H9 (cell line): Measurements from ENCODE around the gene MTMR3. TPM values are rescaled to one million over a fixed set of nuclear protein-coding genes. Genes with fewer than 3 reads are reported as not detected.
A peak's percentile ranks its signal among the peaks of the same experiment; 100 is the strongest.

ENCODE experiments used
- DNase-seq: peaks from one replicate; pipeline ENCODE4 v3.0.0-alpha.2; 2017
- H2AFZ ChIP-seq: one replicate; pipeline ENCODE4 v1.6.1; 2013; ENCODE audit warnings: mild to moderate bottlenecking, low read length, control low read depth, moderate library complexity
- H2AK5ac ChIP-seq: 2 replicates; pipeline ENCODE4 v1.6.1; 2013; ENCODE audit warnings: low read length, control low read depth, mixed read lengths; ENCODE audit not compliant: insufficient read length
- H2BK120ac ChIP-seq: one replicate; pipeline ENCODE4 v1.6.1; 2013; ENCODE audit warnings: low read depth, mild to moderate bottlenecking, low read length, control low read depth, inconsistent platforms; ENCODE audit not compliant: poor library complexity, severe bottlenecking
- H2BK12ac ChIP-seq: 2 replicates; pipeline ENCODE4 v1.6.1; 2013; ENCODE audit warnings: low read length, control low read depth, mixed read lengths, low read depth; ENCODE audit not compliant: insufficient read length
- H2BK15ac ChIP-seq: 2 replicates; pipeline ENCODE4 v1.6.1; 2013; ENCODE audit warnings: low read depth, low read length, control low read depth
- H2BK20ac ChIP-seq: one replicate; pipeline ENCODE4 v1.6.1; 2013; ENCODE audit warnings: low read depth, mild to moderate bottlenecking, low read length, control low read depth, inconsistent platforms; ENCODE audit not compliant: poor library complexity, severe bottlenecking
- H2BK5ac ChIP-seq: 2 replicates; pipeline ENCODE4 v1.6.1; 2013; ENCODE audit warnings: low read length, control low read depth, mixed read lengths; ENCODE audit not compliant: insufficient read length
- H3K14ac ChIP-seq: 2 replicates; pipeline ENCODE4 v1.6.1; 2013; ENCODE audit warnings: low read length, control low read depth; ENCODE audit not compliant: insufficient read depth
- H3K18ac ChIP-seq: 2 replicates; pipeline ENCODE4 v1.6.1; 2013; ENCODE audit warnings: low read depth, mild to moderate bottlenecking, mixed read lengths, low read length, control low read depth; ENCODE audit not compliant: insufficient read length
- H3K23ac ChIP-seq: 2 replicates; pipeline ENCODE4 v1.6.1; 2013; ENCODE audit warnings: low read length, control low read depth, mixed read lengths, low read depth; ENCODE audit not compliant: insufficient read length
- H3K23me2 ChIP-seq: 2 replicates; pipeline ENCODE4 v1.6.1; 2013; ENCODE audit warnings: low read depth, mild to moderate bottlenecking, mixed read lengths, low read length, control low read depth; ENCODE audit not compliant: insufficient read length, poor library complexity, severe bottlenecking
- H3K27ac ChIP-seq: 2 replicates; pipeline ENCODE4 v1.5.1; 2013; ENCODE audit warnings: low read length, control low read depth, mixed read lengths, low read depth; ENCODE audit not compliant: insufficient read length
- H3K27me3 ChIP-seq: 2 replicates; pipeline ENCODE4 v1.6.1; 2013; ENCODE audit warnings: low read length, control low read depth, inconsistent platforms; ENCODE audit not compliant: insufficient read depth
- H3K4ac ChIP-seq: 2 replicates; pipeline ENCODE4 v1.6.1; 2013; ENCODE audit warnings: low read depth, mild to moderate bottlenecking, control low read depth, inconsistent platforms, low read length, moderate library complexity
- H3K4me1 ChIP-seq: 2 replicates; pipeline ENCODE4 v1.6.1; 2013; ENCODE audit warnings: low read length, control low read depth, inconsistent platforms; ENCODE audit not compliant: insufficient read depth
- H3K4me2 ChIP-seq: 2 replicates; pipeline ENCODE4 v1.6.1; 2013; ENCODE audit warnings: low read length, control low read depth, mixed read lengths; ENCODE audit not compliant: insufficient read length, insufficient read depth
- H3K56ac ChIP-seq: 2 replicates; pipeline ENCODE4 v1.6.1; 2013; ENCODE audit warnings: low read depth, mild to moderate bottlenecking, mixed read lengths, low read length, control low read depth; ENCODE audit not compliant: insufficient read length
- H3K79me1 ChIP-seq: 2 replicates; pipeline ENCODE4 v1.6.1; 2013; ENCODE audit warnings: low read depth, mild to moderate bottlenecking, moderate library complexity, low read length, control low read depth, inconsistent platforms; ENCODE audit not compliant: insufficient read depth, poor library complexity, severe bottlenecking
- H3K79me2 ChIP-seq: 2 replicates; pipeline ENCODE4 v1.6.1; 2013; ENCODE audit warnings: low read length, control low read depth, inconsistent platforms; ENCODE audit not compliant: insufficient read depth
- H3K9ac ChIP-seq: 2 replicates; pipeline ENCODE4 v1.6.1; 2013; ENCODE audit warnings: low read length, control low read depth, mixed read lengths; ENCODE audit not compliant: insufficient read length; ENCODE audit errors: extremely low read depth
- H3K9me3 ChIP-seq: one replicate; pipeline ENCODE4 v1.6.1; 2013; ENCODE audit warnings: low read depth, low read length, inconsistent platforms; ENCODE audit not compliant: control insufficient read depth
- H3T11ph ChIP-seq: one replicate; pipeline ENCODE4 v1.6.1; 2013; ENCODE audit warnings: mild to moderate bottlenecking, low read length, control low read depth, inconsistent platforms
- H4K20me1 ChIP-seq: one replicate; pipeline ENCODE4 v1.6.1; 2013; ENCODE audit not compliant: control insufficient read depth, insufficient read length, insufficient read depth
- H4K5ac ChIP-seq: 2 replicates; pipeline ENCODE4 v1.6.1; 2013; ENCODE audit warnings: low read depth, mild to moderate bottlenecking, mixed read lengths, low read length, control low read depth; ENCODE audit not compliant: insufficient read length
- H4K8ac ChIP-seq: replicated peaks from 2 replicates; pipeline ENCODE4 v1.6.1; 2013; ENCODE audit warnings: low read length, control low read depth, mixed read lengths, low read depth; ENCODE audit not compliant: insufficient read length
- H4K91ac ChIP-seq: 2 replicates; pipeline ENCODE4 v1.6.1; 2013; ENCODE audit warnings: low read depth, mild to moderate bottlenecking, moderate library complexity, mixed read lengths, low read length, control low read depth; ENCODE audit not compliant: insufficient read length
- H3K27ac Mint-ChIP-seq, 3 experiments: 2 replicates in 2 of 3; 3 replicates in 1 of 3; pipeline ENCODE4 v1.8.0; 2020 to 2021; ENCODE audit warnings: mixed read lengths in 3 of 3, mild to moderate bottlenecking in 1 of 3, moderate library complexity in 1 of 3
- H3K27me3 Mint-ChIP-seq: 2 replicates; pipeline ENCODE4 v1.8.0; 2021; ENCODE audit warnings: low read depth, mild to moderate bottlenecking, moderate library complexity, mixed read lengths
- H3K36me3 Mint-ChIP-seq, 3 experiments: 2 replicates in 2 of 3; 3 replicates in 1 of 3; pipeline ENCODE4 v1.8.0; 2020 to 2021; ENCODE audit warnings: low read depth in 3 of 3, mixed read lengths in 3 of 3; ENCODE audit not compliant: insufficient read depth in 1 of 3
- H3K4me1 Mint-ChIP-seq, 2 experiments: 2 replicates each; pipeline ENCODE4 v1.8.0; 2020; ENCODE audit warnings: mixed read lengths in 2 of 2
- H3K4me3 Mint-ChIP-seq, 2 experiments: 2 replicates in 1 of 2; 3 replicates in 1 of 2; pipeline ENCODE4 v1.8.0; 2020 to 2021; ENCODE audit warnings: mild to moderate bottlenecking in 2 of 2, mixed read lengths in 2 of 2, moderate library complexity in 1 of 2
- H3K9me3 Mint-ChIP-seq, 2 experiments: 2 replicates in 1 of 2; 3 replicates in 1 of 2; pipeline ENCODE4 v1.8.0; 2020; ENCODE audit warnings: mild to moderate bottlenecking in 2 of 2, mixed read lengths in 2 of 2, moderate library complexity in 1 of 2
- CTCF ChIP-seq: fragments of 200-600 bp; sonication (generic); conservative IDR thresholded peaks from 3 replicates; pipeline ENCODE4 v1.8.0; 2021; ENCODE audit warnings: antibody characterized with exemption, mild to moderate bottlenecking
- WGBS: extraction: QIAGEN DNeasy Blood & Tissue Kit; methylation state at CpG from one replicate; pipeline ENCODE4 v1.1.7; 2013; ENCODE audit warnings: missing lambda C conversion rate, low lambda C conversion rate, mixed read lengths; ENCODE audit not compliant: insufficient read length; ENCODE audit errors: extremely low coverage; 5-methylcytosine and 5-hydroxymethylcytosine counted together
- total RNA-seq: library from RNA; stranded (reverse); gene quantifications from 2 replicates; pipeline ENCODE4 v1.2.1, GENCODE V29; 2021

Gene MTMR3
- total RNA-seq, 1 experiment from 2014 or later = 19.8 TPM

DNA sequence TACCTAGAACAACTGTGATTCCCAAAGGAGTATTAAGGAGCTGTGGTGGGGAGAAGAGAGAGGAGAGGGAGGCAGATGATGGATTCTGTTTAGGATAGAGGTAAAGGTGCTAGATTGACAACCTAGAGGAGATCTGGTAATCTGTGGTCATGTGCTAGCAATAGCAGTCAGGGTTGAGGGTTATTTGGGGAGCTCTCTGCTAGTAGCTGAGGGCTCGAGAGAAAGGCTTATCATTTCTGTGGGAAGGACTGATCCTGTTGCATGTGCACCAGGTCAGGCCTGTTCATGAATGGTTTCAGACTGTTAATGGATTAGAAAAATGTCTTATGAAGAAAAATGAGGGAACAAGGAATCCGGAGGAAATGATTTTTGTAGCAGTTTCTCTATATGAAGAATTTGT, 63.2 kb downstream of the MTMR3 start:
- H2BK12ac ChIP-seq = no peak overlapping the region
- H3K4me2 ChIP-seq = no peak overlapping the region
- no peak overlapping the region for H2BK15ac ChIP-seq
- H3K4me3 Mint-ChIP-seq = no peak overlapping the region; a peak in 1 of 5 replicates
- H3K79me1 ChIP-seq = no peaks in the 10 kb centered on the region
- no peak overlapping the region for H3K14ac ChIP-seq
- H3K27ac ChIP-seq = no peak overlapping the region
- no peak overlapping the region for H2BK120ac ChIP-seq
- no peaks in the 10 kb centered on the region for H3K9me3 ChIP-seq
- no peak overlapping the region for H2AK5ac ChIP-seq
- no peak overlapping the region for H2AFZ ChIP-seq
- no peak overlapping the region for H3K4ac ChIP-seq
- peaks cover 2% of the 10 kb centered on the region; the same call in 1 of the 2 replicates for H3K79me2 ChIP-seq
- peaks cover 2% of the 10 kb centered on the region; the same call in 1 of the 2 replicates for H3K4me1 ChIP-seq
- H2BK5ac ChIP-seq = no peak overlapping the region
- H3K4me1 Mint-ChIP-seq = peaks cover 50 to 62% of the 10 kb centered on the region in 2 experiments
- H3K56ac ChIP-seq = no peak overlapping the region
- H3K18ac ChIP-seq = no peak overlapping the region
- no peaks in the 10 kb centered on the region for H4K20me1 ChIP-seq
- no peaks in the 10 kb centered on the region for H3K27me3 Mint-ChIP-seq
- no CpG with 5 or more reads among the region's 2 CpGs for WGBS
- H2BK20ac ChIP-seq = no peak overlapping the region
- no peak for TF ChIP-seq CTCF
- no peak overlapping the region for H3T11ph ChIP-seq
- H3K36me3 Mint-ChIP-seq = peaks cover 10 to 15% (median 12%) of the 10 kb centered on the region in 3 experiments
- no peak overlapping the region for H4K91ac ChIP-seq
- peak overlapping the region in 2 of 3 experiments; percentile 67 to 71; a peak in 4 of 7 replicates for H3K27ac Mint-ChIP-seq
- no peak overlapping the region for H4K8ac ChIP-seq
- no peaks in the 10 kb centered on the region for H3K23me2 ChIP-seq
- no peak overlapping the region for H3K23ac ChIP-seq
- H3K27me3 ChIP-seq = no peaks in the 10 kb centered on the region
- DNase-seq = no peak
- H3K9me3 Mint-ChIP-seq = peaks cover 9 to 14% of the 10 kb centered on the region in 2 experiments; a peak in 4 of 5 replicates
- no peak overlapping the region for H3K9ac ChIP-seq
- no peak overlapping the region for H4K5ac ChIP-seq
